DMS 273 (cell line): ENCODE data around the gene CNNM2.
"Not testable (repeated sequence)": the region's sequence is repeated elsewhere in the genome, so short reads cannot be mapped to it uniquely, and the experiment has no call there.

Experiments
- DNase-seq: peaks from one replicate; lab custom pipeline; 2025; ENCODE audit not compliant: unreplicated experiment; lab: John Stamatoyannopoulos, UW

Gene CNNM2

DNA sequence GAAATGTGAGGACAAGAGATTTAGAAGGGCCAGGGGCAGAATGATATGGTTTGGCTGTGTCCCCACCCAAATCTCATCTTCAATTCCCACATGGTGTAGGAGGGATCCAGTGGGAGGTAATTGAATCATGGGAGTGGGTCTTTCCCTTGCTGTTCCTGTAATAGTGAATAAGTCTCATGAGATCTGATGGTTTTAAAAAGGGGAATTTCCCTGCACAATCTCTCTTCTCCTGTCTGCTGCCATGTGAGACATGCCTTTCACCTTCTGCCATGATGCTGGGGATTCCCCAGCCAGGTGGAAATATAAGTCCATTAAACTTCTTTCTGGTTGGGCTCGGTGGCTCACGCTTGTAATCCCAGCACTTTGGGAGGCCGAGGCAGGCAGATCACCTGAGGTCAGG, 217.1 kb downstream of the CNNM2 start:
- DNase-seq, result not testable (repeated sequence)

DNA sequence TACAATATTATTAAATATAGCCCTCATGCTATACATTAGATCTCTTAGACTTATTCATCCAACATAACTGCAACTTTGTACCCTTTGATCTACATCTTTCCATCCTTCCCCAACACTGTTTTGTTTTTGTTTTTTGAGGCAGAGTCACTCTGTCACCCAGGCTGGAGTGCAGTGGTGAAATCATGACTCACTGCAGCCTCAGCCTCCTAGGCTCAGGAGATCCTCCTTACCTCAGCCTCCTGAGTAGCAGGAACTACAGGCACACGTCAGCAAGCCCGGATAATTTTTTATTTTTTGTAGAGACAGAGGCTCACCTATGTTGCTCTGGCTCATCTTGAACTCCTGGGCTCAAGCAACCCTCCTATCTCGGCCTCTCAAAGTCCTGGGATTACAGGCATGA, 221.7 kb downstream of the CNNM2 start:
- no peak for DNase-seq
